NB4 (cell line): ENCODE data around the gene SREBF1.

Source experiments
- TF ChIP-seq, protein P1 (sequence below): IDR thresholded peaks from one replicate; pipeline ENCODE4 v1.5.1; 2012; ENCODE audit warnings: low read depth, low read length
- TF ChIP-seq, protein P2 (sequence below): IDR thresholded peaks from 2 replicates; pipeline ENCODE4 v1.6.1; 2011; ENCODE audit warnings: low read depth, low read length

DNA sequence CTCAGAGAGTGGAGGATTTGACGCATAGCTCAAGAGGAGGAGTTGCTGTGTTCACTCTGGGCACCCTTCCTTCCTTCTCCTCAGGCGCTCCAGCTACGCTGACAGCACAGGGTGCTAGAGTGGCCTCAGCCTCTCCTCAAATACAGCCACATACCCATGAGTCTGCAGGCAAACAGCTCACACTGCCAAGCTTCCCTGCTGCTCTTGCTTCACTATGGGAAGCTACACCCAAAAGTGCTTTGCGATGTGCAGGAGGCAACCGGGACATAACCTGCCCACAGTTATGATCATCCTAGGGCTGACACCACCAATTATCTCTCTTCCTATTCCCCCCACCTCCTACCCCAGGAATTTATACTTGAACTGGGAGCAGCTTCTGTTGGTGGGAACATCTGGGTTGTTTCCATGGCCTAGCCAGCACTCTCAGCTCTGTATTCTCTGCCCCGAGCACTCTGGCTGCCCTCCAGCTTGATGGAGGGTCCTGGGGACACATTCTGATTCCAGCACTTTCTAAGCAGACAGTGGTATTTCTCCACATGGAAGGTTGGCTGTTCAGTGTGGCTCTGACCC is 40.3 kb upstream of the SREBF1 start:
- TF ChIP-seq, protein P1, sequence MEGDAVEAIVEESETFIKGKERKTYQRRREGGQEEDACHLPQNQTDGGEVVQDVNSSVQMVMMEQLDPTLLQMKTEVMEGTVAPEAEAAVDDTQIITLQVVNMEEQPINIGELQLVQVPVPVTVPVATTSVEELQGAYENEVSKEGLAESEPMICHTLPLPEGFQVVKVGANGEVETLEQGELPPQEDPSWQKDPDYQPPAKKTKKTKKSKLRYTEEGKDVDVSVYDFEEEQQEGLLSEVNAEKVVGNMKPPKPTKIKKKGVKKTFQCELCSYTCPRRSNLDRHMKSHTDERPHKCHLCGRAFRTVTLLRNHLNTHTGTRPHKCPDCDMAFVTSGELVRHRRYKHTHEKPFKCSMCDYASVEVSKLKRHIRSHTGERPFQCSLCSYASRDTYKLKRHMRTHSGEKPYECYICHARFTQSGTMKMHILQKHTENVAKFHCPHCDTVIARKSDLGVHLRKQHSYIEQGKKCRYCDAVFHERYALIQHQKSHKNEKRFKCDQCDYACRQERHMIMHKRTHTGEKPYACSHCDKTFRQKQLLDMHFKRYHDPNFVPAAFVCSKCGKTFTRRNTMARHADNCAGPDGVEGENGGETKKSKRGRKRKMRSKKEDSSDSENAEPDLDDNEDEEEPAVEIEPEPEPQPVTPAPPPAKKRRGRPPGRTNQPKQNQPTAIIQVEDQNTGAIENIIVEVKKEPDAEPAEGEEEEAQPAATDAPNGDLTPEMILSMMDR: no peak
- TF ChIP-seq, protein P2, sequence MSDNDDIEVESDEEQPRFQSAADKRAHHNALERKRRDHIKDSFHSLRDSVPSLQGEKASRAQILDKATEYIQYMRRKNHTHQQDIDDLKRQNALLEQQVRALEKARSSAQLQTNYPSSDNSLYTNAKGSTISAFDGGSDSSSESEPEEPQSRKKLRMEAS: no peak
